ENCODE results near the gene LPCAT4. TPM values are rescaled to one million over a fixed set of nuclear protein-coding genes. Genes with fewer than 3 reads are reported as not detected.

The LPCAT4 gene
- total RNA-seq, 2 experiments from 2014 or later, result 44.3 to 74.5 TPM

- no peak for DNase-seq (ENCODE audit: low spot score)
- H3K36me3 ChIP-seq (ENCODE audit: insufficient read depth, low read length), result peaks cover 35% of the 10 kb centered on the region
- no peak overlapping the region for H3K4me2 ChIP-seq (ENCODE audit: low read length)
- H3K4me3 ChIP-seq (ENCODE audit: low read depth, low read length, poor library complexity, severe bottlenecking), result no peak overlapping the region
- intact Hi-C loops (cut with micrococcal nuclease; ENCODE audit: unreplicated experiment), result loop anchor here (5.0 kb wide), 1 partner anchor 128 kb away; the partner anchor contains the start of gene KATNBL1
- no peaks in the 10 kb centered on the region for H3K9me3 ChIP-seq (ENCODE audit: low read length)
- BruUV-seq (replicated peaks), result no TSS peak
- TF ChIP-seq EZH2phosphoT487 (IDR thresholded peaks at IDR 0.05; ENCODE audit: borderline replicate concordance, low read depth, low read length), result no peak
- TF ChIP-seq CTCF (conservative IDR thresholded peaks at IDR 0.05; ENCODE audit: low read length), result no peak
- ChIA-PET CTCF (ENCODE audit: unreplicated experiment) (no interaction called here), POLR2A (interaction anchor here (1.2 kb wide), 1 partner anchor 28 kb away, joined by 4 read pairs; the partner anchor contains the start of gene LPCAT4)
- H3K9me2 ChIP-seq (ENCODE audit: insufficient read depth, low read length), result no peaks in the 10 kb centered on the region
- H3K27ac ChIP-seq (ENCODE audit: low read depth, low read length, poor library complexity, severe bottlenecking), result no peak overlapping the region
- H3K79me2 ChIP-seq (ENCODE audit: insufficient read depth, low read depth, low read length), result peaks cover 21% of the 10 kb centered on the region
- H4K20me1 ChIP-seq (ENCODE audit: insufficient read depth, low read length), result no peaks in the 10 kb centered on the region
- peaks cover 34% of the 10 kb centered on the region for H3K4me1 ChIP-seq (ENCODE audit: insufficient read depth, low read length, poor library complexity, severe bottlenecking)
- H2AFZ ChIP-seq (ENCODE audit: low read length), result no peak overlapping the region
Observed at GRCh38 chr15:34339946-34340345, 27.1 kb downstream of the LPCAT4 start.

- H2AFZ ChIP-seq (ENCODE audit: low read length), result peak overlapping the region; percentile 30; the same call in 1 of the 2 replicates
- ChIA-PET POLR2A (interaction anchor here (1.1 to 1.5 kb wide), 3 partner anchors 30 to 300 kb away, joined by 3 to 4 read pairs (median 3); no protein-coding TSS in a partner anchor), CTCF (ENCODE audit: unreplicated experiment) (no interaction called here)
- H3K4me1 ChIP-seq (ENCODE audit: insufficient read depth, low read length, poor library complexity, severe bottlenecking), result peaks cover 47% of the 10 kb centered on the region
- peak overlapping the region; percentile 90 for H3K4me3 ChIP-seq (ENCODE audit: low read depth, low read length, poor library complexity, severe bottlenecking)
- no peak for DNase-seq (ENCODE audit: low spot score)
- TF ChIP-seq EZH2phosphoT487 (IDR thresholded peaks at IDR 0.05; ENCODE audit: borderline replicate concordance, low read depth, low read length) (no peak), CTCF (conservative IDR thresholded peaks at IDR 0.05; ENCODE audit: low read length) (no peak)
- H3K9me3 ChIP-seq (ENCODE audit: low read length), result no peaks in the 10 kb centered on the region
- peaks cover 25% of the 10 kb centered on the region for H3K79me2 ChIP-seq (ENCODE audit: insufficient read depth, low read depth, low read length)
- no peak overlapping the region for H3K27ac ChIP-seq (ENCODE audit: low read depth, low read length, poor library complexity, severe bottlenecking)
- H4K20me1 ChIP-seq (ENCODE audit: insufficient read depth, low read length), result no peaks in the 10 kb centered on the region
- H3K36me3 ChIP-seq (ENCODE audit: insufficient read depth, low read length), result peaks cover 35% of the 10 kb centered on the region
- H3K9me2 ChIP-seq (ENCODE audit: insufficient read depth, low read length), result no peaks in the 10 kb centered on the region
- H3K4me2 ChIP-seq (ENCODE audit: low read length), result peak overlapping the region; percentile 77
- intact Hi-C loops (cut with micrococcal nuclease; ENCODE audit: unreplicated experiment), result loop anchor here (5.0 kb wide), 1 partner anchor 126 kb away; the partner anchor contains the start of gene KATNBL1
- no TSS peak for BruUV-seq (replicated peaks)
Observed at GRCh38 chr15:34338347-34338746, 28.6 kb downstream of the LPCAT4 start.

- Histone ChIP-seq H3K27ac (ENCODE audit: low read depth, low read length, poor library complexity, severe bottlenecking) (peak within 1 kb of the TSS; percentile 65), H3K9me3 (ENCODE audit: low read length) (no peaks in the 10 kb centered on the region), H3K4me2 (ENCODE audit: low read length) (peak within 1 kb of the TSS; percentile 77), H3K4me3 (ENCODE audit: low read depth, low read length, poor library complexity, severe bottlenecking) (peak within 1 kb of the TSS; percentile 90), H3K79me2 (ENCODE audit: insufficient read depth, low read depth, low read length) (peaks cover 24% of the 10 kb centered on the region), H4K20me1 (ENCODE audit: insufficient read depth, low read length) (no peaks in the 10 kb centered on the region), H2AFZ (ENCODE audit: low read length) (peak within 1 kb of the TSS; percentile 82), H3K4me1 (ENCODE audit: insufficient read depth, low read length, poor library complexity, severe bottlenecking) (peaks cover 49% of the 10 kb centered on the region), H3K9me2 (ENCODE audit: insufficient read depth, low read length) (no peaks in the 10 kb centered on the region), H3K36me3 (ENCODE audit: insufficient read depth, low read length) (peaks cover 35% of the 10 kb centered on the region)
- ChIA-PET POLR2A (interaction anchor here (0.6 to 1.5 kb wide), 5 partner anchors 29 to 299 kb away, joined by 3 to 4 read pairs (median 3); partner anchors contain the start of gene LPCAT4), CTCF (ENCODE audit: unreplicated experiment) (no interaction called here)
- DNase-seq (ENCODE audit: low spot score), result peak; percentile 90
- intact Hi-C loops (cut with micrococcal nuclease; ENCODE audit: unreplicated experiment), result loop anchor here (2.0 to 5.0 kb wide), 2 partner anchors 125 to 299 kb away; partner anchors contain the start of genes AVEN and KATNBL1
- 0 out of 2 replicates have a peak, but pooled peaks have one; percentile 15 for TF ChIP-seq CTCF (conservative IDR thresholded peaks at IDR 0.05; ENCODE audit: low read length)
- no peak for TF ChIP-seq EZH2phosphoT487 (IDR thresholded peaks at IDR 0.05; ENCODE audit: borderline replicate concordance, low read depth, low read length)
- BruUV-seq (replicated peaks), result no TSS peak
Observed at GRCh38 chr15:34337557-34338306, 29.3 kb downstream of the LPCAT4 start, which contains the start of gene SLC12A6. TSS of gene SLC12A6 (minus strand) at chr15:34337781. CDS start at chr15:34336680, 1,101 bp downstream.

All from OCI-LY7 (cell line).